GM18907 (cell line): ENCODE measurements around the gene DNAH3.

Source experiments
- ATAC-seq: cut with Tn5 transposase; IDR thresholded peaks from one replicate; pipeline ENCODE4 v1.9.1; 2021; ENCODE audit warnings: mild to moderate bottlenecking, moderate library complexity; ENCODE audit not compliant: unreplicated experiment

DNAH3 gene

DNA sequence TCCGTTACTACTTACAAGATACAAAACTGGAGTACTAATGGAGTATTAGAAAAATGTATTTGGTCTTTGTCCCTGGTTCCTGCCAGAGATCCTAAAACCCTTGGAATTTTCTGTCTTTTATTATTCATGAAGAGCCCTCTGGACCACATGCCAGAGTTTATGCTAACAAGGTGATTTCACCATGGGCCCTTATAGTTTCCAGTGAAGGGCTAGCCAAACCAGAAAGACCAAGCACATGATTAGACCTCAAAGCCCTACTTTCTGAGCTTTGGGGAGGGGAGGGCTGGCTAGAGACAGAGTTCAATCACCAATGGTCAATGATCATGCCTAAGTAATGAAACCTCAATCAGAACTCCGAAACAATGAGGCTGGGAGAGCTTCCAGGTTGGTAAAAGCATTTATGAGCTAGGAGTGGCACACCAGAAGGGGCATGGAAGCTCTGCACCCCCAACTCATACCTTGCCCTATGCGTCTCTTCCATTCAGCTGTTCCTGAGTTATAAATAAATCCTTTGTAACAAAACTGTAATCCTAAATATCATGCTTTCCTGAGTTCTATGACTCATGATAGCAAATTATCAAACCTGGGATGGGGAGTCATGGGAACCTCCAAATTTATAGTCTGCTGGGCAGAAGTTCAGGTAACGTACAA is 260.9 kb downstream of the DNAH3 start:
- ATAC-seq = no peak

DNA sequence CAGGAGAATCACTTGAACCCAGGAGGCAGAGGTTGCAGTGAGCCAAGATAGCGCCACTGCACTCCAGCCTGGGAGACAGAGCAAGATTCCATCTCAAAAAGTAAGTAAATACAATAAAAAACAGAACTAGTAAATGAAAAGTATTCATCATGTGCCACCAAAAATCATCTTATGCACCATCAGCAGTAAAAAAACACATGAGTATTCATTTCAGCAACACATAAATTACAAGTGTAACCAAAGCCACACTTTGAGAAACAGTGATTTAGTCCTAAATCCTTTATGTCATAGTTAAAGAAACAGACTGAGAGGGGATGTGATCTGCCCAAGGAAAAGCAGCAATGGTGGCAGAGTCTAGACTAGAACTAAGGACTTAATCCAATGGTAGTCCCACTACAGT is 263.4 kb downstream of the DNAH3 start:
- ATAC-seq = no peak

DNA sequence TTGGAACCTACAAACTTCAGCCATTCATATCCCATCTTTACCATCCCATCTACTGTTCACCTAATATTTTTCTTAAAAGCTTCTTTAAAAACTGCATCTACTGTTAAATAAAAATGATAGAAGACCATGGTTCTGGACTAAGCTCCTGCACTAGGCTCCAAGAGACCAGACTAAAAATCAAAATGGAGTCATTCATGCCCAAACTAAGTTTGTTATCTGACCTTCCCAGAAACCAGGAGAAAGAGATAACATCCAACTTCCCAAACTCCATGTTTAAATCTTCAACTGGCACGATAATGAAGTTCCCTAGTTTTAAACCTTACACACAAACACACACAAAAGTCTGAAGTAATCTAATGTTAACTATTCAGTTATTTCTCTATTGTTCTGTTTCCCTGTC is 264.3 kb downstream of the DNAH3 start:
- no peak for ATAC-seq

DNA sequence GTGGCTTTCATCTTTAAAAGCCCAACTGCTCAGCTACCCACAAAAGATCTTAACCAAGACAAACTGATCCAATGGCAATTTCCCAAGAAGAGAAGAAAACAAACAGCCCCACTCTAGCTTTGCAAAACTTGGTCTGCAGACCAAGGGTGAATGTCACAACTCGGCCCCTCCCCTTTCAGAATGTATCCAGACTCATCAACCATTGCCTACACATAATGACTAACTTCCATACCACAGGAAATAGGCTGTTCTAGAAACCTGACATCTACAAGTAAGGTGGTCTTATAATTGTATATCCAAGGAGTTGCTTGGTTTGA is 266.4 kb downstream of the DNAH3 start:
- no peak for ATAC-seq

DNA sequence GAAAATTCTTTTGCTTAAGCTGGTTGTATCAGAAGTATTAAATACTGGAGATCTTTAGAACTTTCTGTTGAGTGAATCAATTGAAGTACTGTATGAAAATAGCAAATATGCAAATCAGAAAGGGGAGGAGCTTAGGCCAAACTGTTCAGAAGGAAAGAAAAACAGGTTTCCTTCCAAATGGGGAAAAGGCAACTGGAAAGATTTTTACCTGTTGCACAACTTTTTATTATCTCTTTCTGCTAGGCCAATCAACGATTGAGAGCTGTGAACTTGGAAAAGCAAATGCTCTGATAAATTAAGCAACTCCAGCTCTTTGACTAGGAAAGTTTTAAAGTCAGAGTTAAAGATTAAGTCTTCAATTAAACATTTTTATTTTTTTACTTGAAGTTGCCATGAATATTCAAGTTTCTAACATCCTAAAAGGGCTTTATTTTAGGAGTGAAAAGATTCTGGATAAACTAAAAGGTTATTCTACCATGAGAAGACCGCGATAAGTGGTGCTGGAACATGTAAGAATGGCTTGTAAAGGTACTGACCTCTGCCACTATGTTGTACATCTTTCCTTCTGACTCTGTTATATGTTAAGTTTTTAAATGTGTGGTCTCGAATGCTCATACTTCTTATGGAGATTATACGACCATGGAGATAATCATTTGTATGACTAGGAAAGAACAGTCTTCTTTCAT is 266.9 kb downstream of the DNAH3 start:
- ATAC-seq = no peak
